NB4 (cell line): ENCODE data around the gene TRIM3.

Source experiments
- DNase-seq: peaks from one replicate; pipeline ENCODE4 v3.0.0; 2010; ENCODE audit warnings: low read depth
- H3K4me3 ChIP-seq: one replicate; pipeline ENCODE4 v1.5.1; 2011; ENCODE audit warnings: mild to moderate bottlenecking, low read depth, low read length, moderate library complexity
- MYC ChIP-seq: IDR thresholded peaks from 2 replicates; pipeline ENCODE4 v1.6.1; 2011; ENCODE audit warnings: low read depth, low read length
- POLR2A ChIP-seq: IDR thresholded peaks from 2 replicates; pipeline ENCODE4 v1.6.1; 2011; ENCODE audit warnings: mild to moderate bottlenecking; ENCODE audit not compliant: insufficient read length; ENCODE audit errors: extremely low read depth
- TF ChIP-seq, protein P1 (sequence below): IDR thresholded peaks from one replicate; pipeline ENCODE4 v1.5.1; 2012; ENCODE audit warnings: low read depth, low read length
- TF ChIP-seq, protein P2 (sequence below): IDR thresholded peaks from 2 replicates; pipeline ENCODE4 v1.6.1; 2011; ENCODE audit warnings: low read depth, low read length

The TRIM3 gene

DNA sequence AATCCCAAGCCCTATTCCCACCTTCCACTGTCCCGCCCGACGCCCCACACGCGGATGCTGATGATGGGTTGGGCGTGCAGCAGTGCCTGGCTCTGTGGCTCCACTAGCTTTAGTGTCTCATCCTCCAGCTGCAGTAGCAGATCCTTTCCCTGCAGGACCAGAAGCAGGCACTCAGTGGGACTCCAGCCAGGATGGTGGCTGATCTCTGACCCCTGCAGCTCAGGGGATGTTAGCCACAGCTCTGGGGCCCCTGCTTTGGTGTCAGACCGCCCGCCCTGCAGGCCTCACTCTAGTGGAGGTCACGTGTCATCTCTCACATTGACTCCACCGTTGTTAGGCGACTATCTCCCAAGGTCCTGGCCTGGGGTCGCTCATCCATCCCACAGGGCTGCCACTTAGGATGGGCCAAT lies 71.7 kb downstream of the TRIM3 start:
- no peak for DNase-seq

DNA sequence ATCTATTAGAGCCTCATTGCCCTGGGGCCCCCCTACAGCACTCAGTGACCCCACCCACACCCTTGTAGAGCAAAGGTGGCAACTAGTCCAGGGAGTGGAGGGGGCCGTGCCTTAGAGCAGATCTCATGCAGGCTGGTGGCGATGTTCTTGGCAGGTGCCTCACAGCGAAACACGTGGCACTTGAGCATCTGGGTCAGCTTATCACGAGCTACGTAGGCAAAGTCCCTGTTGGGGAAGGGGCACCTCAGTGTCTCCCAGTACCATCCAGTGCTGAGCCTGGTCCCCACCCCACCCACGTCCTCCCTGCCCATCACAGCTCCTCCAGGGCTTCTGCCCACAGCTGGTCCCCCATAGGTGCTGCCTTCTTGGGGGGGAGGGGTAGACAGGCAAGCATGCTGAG lies 72.3 kb downstream of the TRIM3 start:
- TF ChIP-seq MYC (no peak), POLR2A (no peak)
- TF ChIP-seq, protein P1, sequence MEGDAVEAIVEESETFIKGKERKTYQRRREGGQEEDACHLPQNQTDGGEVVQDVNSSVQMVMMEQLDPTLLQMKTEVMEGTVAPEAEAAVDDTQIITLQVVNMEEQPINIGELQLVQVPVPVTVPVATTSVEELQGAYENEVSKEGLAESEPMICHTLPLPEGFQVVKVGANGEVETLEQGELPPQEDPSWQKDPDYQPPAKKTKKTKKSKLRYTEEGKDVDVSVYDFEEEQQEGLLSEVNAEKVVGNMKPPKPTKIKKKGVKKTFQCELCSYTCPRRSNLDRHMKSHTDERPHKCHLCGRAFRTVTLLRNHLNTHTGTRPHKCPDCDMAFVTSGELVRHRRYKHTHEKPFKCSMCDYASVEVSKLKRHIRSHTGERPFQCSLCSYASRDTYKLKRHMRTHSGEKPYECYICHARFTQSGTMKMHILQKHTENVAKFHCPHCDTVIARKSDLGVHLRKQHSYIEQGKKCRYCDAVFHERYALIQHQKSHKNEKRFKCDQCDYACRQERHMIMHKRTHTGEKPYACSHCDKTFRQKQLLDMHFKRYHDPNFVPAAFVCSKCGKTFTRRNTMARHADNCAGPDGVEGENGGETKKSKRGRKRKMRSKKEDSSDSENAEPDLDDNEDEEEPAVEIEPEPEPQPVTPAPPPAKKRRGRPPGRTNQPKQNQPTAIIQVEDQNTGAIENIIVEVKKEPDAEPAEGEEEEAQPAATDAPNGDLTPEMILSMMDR = no peak
- TF ChIP-seq, protein P2, sequence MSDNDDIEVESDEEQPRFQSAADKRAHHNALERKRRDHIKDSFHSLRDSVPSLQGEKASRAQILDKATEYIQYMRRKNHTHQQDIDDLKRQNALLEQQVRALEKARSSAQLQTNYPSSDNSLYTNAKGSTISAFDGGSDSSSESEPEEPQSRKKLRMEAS = no peak
- DNase-seq = no peak
- no peak overlapping the region for H3K4me3 ChIP-seq

More for the DNA sequence above, 71.7 kb downstream of the TRIM3 start:
- TF ChIP-seq, protein P1 = no peak
- TF ChIP-seq POLR2A = no peak
- TF ChIP-seq MYC = no peak
- TF ChIP-seq, protein P2 = no peak
- no peak overlapping the region for H3K4me3 ChIP-seq

DNA sequence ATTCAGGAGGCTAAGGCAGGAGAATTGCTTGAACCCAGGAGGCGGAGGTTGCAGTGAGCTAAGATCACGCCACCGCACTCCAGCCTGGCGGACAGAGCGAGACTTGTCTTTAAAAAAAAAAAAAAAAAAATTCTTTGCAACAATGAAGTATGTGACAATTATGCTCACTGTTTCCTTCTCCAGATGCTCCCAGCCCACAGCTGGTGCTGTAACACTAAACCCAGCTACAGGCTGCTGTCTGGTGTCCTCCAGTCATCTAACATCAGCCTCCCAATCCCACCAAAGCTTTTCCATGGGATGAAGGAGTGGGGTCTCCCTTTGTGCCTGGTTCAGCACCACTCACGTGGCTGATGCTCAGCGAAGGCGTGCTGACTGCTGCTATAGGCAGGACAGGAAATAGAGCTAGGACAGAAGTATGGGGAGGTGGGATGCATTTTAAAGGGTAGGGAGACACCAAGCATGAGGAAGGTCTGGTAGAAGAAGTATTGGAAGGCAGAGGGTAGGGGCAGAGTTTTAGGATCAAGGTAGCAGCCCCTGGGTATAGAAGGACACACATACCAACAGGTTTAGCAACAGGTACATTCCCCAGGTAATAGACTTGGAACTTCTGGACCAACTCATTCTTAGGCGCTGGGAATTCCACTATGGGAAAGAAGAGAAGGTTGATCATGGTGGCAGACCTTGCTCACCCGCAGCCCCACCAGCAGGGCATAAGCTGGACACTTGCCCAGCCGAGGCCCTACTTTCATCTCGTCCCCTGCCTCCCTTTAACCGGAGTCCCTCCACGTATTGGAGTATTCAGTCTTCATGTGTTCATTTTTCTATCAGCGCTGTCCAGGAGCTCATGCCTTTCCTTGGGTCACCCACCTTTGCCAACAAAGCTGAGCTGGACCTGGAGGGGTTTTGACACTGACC lies 73.1 kb downstream of the TRIM3 start:
- DNase-seq = no peak
- H3K4me3 ChIP-seq = no peak overlapping the region
- no peak for TF ChIP-seq POLR2A
- TF ChIP-seq, protein P1 = no peak
